Lower leg skin (tissue), 3 donors: ENCODE measurements around the gene TTF2.

Source experiments
- POLR2A ChIP-seq, 2 donors: fragments of 450-650 bp; IDR thresholded peaks; one replicate each; pipeline ENCODE4 v1.6.1; 2016 to 2017; ENCODE audit warnings: antibody characterized with exemption in 2 of 2, mild to moderate bottlenecking in 1 of 2, moderate library complexity in 1 of 2
- TF ChIP-seq, protein P1 (sequence below), 3 donors: fragments of 450-650 bp; IDR thresholded peaks; one replicate each; pipeline ENCODE4 v1.5.1; 2016; ENCODE audit warnings: antibody characterized with exemption in 3 of 3, mild to moderate bottlenecking in 3 of 3, moderate library complexity in 2 of 3

DNA sequence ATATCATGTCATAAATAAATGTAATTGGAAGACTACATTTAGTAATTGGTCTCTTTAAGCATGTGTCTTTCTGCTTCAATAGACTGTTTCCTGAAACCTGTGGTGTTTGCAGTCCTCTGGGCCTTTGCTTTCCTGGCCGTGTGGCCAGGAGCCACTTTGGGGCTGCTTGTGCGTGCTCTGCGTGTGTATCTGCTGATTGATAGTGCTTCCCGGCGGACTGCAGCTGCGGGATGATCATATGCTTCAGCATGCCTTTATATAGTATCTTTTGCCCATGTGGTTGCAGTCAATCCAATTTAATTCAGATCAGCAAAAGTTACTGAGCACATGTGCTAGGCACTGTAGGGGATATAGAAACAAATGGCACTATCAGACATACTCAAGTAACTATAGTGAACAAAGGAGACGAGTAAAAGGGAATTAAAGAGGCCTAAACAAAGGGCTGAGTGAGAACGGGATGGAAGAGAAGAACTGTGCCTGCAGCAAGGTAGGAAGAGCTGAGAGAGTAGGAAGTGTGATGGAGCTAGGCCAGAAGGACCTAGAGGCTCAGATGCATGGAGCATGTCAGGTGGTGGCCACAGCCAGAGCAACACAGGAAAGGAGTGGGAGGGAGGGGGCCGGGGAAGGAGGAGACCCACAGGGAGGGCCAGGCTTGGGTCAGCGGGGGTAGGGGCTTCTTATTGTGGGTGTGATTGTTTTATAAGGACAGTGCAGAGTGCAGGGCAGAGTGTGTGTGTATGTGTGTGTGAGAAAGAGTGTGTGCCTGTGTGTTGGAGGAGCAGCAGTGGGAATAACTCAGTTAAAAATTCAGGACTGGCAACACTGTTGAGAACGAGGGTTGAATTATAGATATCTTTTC, 27.2 kb upstream of the TTF2 start:
- TF ChIP-seq, protein P1, sequence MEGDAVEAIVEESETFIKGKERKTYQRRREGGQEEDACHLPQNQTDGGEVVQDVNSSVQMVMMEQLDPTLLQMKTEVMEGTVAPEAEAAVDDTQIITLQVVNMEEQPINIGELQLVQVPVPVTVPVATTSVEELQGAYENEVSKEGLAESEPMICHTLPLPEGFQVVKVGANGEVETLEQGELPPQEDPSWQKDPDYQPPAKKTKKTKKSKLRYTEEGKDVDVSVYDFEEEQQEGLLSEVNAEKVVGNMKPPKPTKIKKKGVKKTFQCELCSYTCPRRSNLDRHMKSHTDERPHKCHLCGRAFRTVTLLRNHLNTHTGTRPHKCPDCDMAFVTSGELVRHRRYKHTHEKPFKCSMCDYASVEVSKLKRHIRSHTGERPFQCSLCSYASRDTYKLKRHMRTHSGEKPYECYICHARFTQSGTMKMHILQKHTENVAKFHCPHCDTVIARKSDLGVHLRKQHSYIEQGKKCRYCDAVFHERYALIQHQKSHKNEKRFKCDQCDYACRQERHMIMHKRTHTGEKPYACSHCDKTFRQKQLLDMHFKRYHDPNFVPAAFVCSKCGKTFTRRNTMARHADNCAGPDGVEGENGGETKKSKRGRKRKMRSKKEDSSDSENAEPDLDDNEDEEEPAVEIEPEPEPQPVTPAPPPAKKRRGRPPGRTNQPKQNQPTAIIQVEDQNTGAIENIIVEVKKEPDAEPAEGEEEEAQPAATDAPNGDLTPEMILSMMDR (IDR thresholded peaks at IDR 0.05) = no peak
- no peak for TF ChIP-seq POLR2A (IDR thresholded peaks at IDR 0.05)
